ENCODE measurements around the gene CEACAM20.
"Not testable (repeated sequence)": the region's sequence is repeated elsewhere in the genome, so short reads cannot be mapped to it uniquely, and the experiment has no call there.

Gene CEACAM20

DNA sequence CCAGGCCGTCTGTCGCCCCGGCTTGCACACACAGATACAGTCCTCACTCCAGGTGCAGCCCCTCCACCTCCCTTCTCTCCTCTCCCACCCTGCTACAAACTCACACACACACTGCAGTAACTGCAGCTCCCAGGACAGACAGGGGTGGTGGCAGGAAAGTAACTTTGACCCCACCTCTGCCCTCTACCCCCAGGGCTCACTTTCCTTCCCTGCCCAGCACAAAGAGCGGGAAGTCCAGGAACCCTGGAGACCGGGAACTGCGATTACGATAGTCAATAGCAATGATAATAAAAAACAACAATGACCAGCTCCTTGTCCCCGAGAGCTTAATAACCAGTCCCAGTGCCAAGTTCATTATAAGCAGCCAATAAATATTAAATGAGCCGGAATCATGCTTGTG, at the start of gene CEACAM20:
CEACAM20 (minus strand) TSS at position 140 of the 400 bp plus-strand sequence. CDS start 166 bp downstream, outside the sequence.
- DNase-seq (ENCODE audit: low spot score), result no peak

GRCh38 chr19:44577566-44577874, 48.0 kb upstream of the CEACAM20 start:
- no peak for DNase-seq (ENCODE audit: low spot score)

DNA sequence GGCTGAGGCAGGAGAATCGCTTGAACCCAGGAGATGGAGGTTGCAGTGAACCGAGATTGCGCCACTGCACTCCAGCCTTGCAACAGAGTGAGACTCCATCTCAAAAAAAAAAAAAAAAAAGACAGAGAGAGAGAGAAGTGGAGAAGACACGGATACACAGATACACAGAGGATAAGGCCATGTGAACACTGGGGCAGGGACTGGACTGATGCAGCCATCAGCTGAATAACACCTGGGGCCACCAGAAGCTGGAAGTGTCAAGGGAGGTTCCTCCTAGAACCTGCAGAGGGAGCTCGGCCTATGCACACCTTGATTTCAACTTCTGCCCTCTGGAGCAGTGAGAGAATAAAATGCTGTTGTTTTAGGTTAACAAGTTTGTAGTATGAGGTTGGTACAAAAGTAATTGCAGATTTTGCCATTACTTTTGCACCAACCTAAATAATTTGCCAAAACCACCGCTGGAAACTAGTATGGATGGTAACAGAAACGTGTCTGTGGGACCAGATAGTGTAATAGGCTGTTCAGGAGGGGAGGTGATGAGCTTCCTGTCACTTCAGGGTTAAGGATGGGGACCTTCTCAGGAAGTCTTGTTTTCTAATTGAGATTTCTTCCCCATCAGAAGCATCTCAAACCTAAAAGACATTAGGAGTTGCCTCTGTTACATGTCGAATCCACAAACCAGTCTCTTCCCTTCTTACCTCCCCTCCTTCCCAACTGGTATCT, 47.5 kb upstream of the CEACAM20 start:
- DNase-seq (ENCODE audit: low spot score), result peak; percentile 2

GRCh38 chr19:44575116-44575700, 45.7 kb upstream of the CEACAM20 start:
- DNase-seq (ENCODE audit: low spot score), result no peak

DNA sequence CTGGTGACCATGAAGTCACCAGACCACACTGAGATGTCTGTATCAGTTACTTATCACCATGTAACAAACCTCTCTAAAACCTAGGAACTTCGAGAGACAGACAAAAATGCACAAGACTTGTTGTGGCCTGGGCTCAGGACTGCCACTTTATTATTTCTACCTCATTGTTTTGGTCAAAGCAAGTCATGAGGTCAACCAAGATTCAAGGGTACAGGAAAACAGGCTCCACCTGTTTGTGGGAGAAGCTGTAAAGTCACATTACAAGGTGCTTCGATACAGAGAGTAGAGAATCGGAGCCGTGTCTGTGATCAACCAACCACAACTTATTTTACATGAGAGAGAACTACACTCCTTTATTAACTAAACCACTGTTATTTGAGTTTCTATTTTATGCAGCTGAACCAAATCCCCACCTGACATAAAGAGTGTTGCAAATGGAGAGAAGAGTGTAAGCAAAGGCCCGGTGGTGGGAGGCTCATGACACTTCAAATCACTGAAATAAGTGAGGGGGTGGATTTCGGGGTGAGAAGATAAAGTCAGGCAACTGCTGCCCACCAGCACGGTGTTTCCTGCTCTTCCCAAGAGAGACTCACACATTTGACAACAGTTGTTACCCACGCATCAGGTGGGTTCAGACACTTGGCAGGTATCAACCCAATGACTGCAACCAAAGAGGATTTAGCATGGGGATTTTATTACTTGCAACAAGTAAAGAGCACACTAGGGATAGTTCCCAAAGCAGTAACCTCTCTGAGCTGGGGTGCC, 44.9 kb upstream of the CEACAM20 start:
- no peak for DNase-seq (ENCODE audit: low spot score)

- DNase-seq (ENCODE audit: low spot score), result no peak
Observed at GRCh38 chr19:44573627-44574026, 44.2 kb upstream of the CEACAM20 start.

GRCh38 chr19:44573183-44573582, 43.7 kb upstream of the CEACAM20 start:
- no peak for DNase-seq (ENCODE audit: low spot score)

DNA sequence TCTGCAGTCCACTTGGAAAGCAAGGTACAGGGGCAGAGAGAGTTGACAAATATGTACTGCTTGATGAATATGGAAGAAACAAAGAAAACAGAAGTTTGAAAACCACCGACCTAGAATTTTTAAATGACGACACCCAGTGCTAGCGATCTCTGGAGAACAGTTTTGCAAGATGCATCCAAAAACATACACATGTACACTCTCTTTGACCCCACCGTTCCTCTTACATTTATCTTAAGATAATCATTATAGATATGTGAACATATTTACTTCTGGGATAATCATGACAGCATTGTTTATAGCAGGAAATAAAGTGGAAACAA, 43.1 kb upstream of the CEACAM20 start:
- DNase-seq (ENCODE audit: low spot score), result no peak

DNA sequence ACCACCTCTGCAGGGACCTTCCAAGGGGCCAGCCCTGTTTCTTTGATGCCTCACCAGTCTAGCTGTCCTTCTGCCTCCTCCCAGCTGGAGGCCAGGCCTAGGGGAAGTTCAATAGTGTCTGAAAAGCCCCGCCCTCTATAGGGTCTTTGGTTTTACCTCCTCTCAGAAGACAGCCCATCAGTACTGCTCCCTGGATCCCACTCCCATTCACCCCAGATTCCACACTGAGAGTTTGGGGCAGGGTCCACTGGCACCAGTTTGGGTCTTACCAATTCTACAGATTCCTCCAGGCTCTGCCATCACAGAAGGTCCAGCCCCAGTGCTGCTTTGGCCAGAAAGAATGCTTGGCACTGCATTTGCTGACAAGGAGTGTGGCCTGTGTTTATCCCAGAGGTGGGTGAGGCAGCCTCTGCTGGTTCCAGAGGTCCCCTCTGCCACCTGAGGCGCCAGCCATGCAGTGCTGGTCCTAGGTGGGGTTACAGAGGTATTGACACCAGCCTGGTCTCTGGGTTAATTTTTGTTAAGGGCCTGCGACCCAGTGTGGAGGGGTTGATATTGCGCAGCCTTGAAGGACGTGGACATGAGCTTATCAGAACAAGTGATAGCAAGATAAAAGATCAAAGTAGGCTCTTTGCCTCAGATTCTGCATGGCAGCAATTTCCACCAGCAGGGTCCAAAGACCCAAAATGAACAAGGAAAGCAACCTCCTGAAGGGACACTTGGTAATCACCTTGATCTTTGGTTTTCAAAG, 42.5 kb upstream of the CEACAM20 start:
- DNase-seq (ENCODE audit: low spot score), result no peak

DNA sequence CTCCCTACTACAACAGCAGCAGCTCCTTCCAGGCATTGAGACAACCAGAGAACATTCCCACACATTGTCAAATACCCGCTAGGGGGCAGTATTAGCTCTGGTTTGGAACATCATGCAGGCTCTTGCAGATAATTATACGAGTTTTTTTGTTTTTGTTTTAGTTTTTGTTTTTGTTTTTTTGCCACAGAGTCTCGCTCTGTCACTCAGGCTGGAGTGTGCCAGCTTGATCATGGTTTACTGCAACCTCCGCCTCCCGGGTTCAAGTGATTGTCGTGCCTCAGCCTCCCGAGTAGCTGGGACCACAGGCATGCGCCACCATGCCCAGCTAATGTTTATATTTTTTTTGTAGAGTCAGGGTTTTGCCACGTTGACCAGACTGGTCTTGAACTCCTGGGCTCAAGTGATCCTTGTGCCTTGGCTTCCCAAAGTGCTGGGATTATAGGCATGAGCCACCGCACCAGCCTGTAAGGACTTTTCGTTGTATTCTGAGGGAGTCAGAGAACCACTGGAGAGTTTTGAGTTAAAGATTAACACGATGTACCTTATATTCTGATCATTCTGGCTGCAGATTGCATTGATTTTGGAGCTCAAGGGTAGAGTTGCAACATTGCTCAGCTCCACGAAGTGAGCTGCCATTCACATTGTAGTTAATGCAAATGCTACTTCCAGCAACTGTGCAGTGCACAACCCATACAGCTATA, 41.7 kb upstream of the CEACAM20 start:
- DNase-seq (ENCODE audit: low spot score), result peak; percentile 52

DNA sequence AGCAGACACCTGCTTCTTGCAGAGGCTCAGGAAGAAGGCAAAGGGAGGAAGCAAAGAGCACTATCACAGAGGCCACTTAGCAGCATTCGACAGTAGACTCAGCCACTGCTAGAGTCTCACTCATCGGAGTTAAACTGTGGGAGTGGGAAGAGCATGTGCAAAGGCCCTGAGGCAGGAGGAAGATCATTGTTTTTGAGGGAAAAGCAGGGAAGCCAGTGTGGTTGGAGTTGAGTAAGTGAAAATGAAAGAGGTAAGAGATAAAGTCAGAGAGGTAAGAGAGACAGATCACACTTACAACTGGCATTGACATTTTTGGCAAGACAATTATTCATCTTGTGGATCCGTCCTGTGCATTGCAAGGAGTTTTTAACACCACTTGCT, 41.1 kb upstream of the CEACAM20 start:
- no peak for DNase-seq (ENCODE audit: low spot score)

- no peak for DNase-seq (ENCODE audit: low spot score)
Observed at GRCh38 chr19:44567745-44568144, 38.3 kb upstream of the CEACAM20 start.

GRCh38 chr19:44566984-44567383, 37.5 kb upstream of the CEACAM20 start:
- DNase-seq (ENCODE audit: low spot score), result no peak

- not testable (repeated sequence) for DNase-seq (ENCODE audit: low spot score)
Observed at GRCh38 chr19:44563086-44563655, 33.7 kb upstream of the CEACAM20 start.

GRCh38 chr19:44557933-44558332, 28.5 kb upstream of the CEACAM20 start:
- no peak for DNase-seq (ENCODE audit: low spot score)

GRCh38 chr19:44554641-44555246, 25.3 kb upstream of the CEACAM20 start:
- DNase-seq (ENCODE audit: low spot score), result no peak

GRCh38 chr19:44553478-44554171, 24.1 kb upstream of the CEACAM20 start:
- DNase-seq (ENCODE audit: low spot score), result no peak

DNA sequence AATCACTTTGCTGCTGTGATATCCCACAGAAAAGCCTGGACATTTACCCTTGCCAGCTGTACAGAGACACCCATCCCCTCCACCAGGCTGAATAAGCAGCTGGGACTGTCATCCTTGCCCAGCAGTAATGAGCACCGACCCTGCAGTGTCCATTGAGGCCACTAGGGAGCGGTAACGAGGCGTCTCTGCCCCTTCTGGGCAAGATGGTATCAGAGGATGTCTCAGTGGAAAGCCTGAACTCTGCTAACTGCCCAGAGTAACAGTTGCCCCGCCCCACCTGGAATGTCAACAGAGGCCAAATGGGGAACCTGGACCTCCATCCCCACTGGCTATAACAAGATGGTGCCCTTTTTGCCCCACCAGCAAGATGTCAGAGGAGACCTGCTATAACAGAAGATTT, 22.8 kb upstream of the CEACAM20 start:
- DNase-seq (ENCODE audit: low spot score), result peak; percentile 1

DNA sequence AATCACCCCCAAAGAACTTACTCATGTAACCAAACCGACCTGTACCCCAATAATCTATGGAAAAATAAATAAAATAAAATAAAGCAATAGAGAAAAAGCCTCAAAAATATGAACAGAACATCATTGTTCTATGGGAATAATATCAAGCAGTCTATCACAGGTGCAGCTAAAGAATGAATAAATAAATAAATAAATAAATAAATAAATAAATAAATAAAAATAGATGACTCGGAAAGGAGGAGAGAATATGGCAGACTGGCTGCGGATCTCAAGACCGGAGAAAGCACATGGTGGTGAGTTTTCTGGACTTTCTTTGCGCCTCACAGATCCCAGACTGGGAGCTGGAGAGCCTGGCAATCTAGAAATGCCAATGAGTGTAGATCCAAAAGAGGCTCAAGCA, 22.4 kb upstream of the CEACAM20 start:
- DNase-seq (ENCODE audit: low spot score), result no peak

DNA sequence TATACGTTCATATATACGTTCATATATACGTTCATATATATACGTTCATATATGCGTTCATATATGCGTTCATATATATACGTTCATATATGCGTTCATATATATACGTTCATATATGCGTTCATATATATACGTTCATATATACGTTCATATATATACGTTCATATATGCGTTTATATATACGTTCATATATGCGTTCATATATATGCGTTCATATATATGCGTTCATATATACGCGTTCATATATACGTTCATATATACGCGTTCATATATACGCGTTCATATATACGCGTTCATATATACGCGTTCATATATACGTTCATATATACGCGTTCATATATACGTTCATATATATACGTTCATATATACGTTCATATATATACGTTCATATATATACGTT, 21.5 kb upstream of the CEACAM20 start:
- not testable (repeated sequence) for DNase-seq (ENCODE audit: low spot score)

DNA sequence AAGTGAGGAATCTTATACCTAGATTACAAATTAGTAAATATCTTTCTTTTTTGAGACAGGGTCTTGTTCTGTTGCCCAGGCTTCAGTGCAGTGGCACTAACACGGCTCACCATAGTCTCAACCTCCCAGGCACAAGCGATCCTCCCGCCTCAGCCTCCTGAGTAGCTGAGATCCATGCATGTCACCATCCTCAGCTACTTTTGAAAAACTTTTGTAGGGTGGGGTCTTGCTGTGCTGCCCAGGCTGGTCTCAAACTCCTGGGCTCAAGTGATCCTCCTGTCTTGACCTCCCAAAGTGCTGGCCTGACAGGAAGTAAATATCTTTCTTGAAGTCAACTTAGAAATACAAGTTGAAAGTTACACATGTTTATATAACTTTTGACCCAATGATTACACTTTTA, 20.0 kb upstream of the CEACAM20 start:
- no peak for DNase-seq (ENCODE audit: low spot score)
